MCF 10A (cell line): ENCODE results near the gene FARS2. TPM values are rescaled to one million over a fixed set of nuclear protein-coding genes. Genes with fewer than 3 reads are reported as not detected.

Source experiments
- BruUV-seq: library from RNA; stranded (reverse); fragments of 400-500 nt; replicated peaks from 2 replicates; lab custom pipeline; 2021; lab: Mats Ljungman, UMichigan
- CTCF ChIA-PET: fragments of 300-600 bp; sonication (Branson Sonifier 250); formaldehyde crosslinking; extraction: SDS; loops from one replicate; lab custom pipeline; 2021; ENCODE audit warnings: antibody characterized with exemption, inconsistent platforms; lab: Yijun Ruan, JAX
- POLR2A ChIA-PET: fragments of 300-600, 350-650 bp; sonication (Branson Sonifier 250); formaldehyde crosslinking; extraction: SDS; loops from one replicate; lab custom pipeline; 2020; ENCODE audit warnings: antibody characterized with exemption, inconsistent platforms; lab: Yijun Ruan, JAX
- DNase-seq: peaks from one replicate; pipeline ENCODE4 v3.0.0-alpha.2; 2018; ENCODE audit not compliant: unreplicated experiment
- H3K27ac Mint-ChIP-seq: one replicate; pipeline ENCODE4 v1.8.0; 2022; ENCODE audit warnings: mild to moderate bottlenecking, low read depth, mixed read lengths; ENCODE audit not compliant: unreplicated experiment
- H3K27me3 Mint-ChIP-seq: one replicate; pipeline ENCODE4 v1.8.0; 2022; ENCODE audit warnings: mixed read lengths; ENCODE audit not compliant: insufficient read depth, unreplicated experiment
- H3K36me3 Mint-ChIP-seq: one replicate; pipeline ENCODE4 v1.8.0; 2022; ENCODE audit warnings: mild to moderate bottlenecking, moderate library complexity, mixed read lengths; ENCODE audit not compliant: insufficient read depth, unreplicated experiment
- H3K4me1 Mint-ChIP-seq: one replicate; pipeline ENCODE4 v1.8.0; 2022; ENCODE audit warnings: mixed read lengths; ENCODE audit not compliant: insufficient read depth, unreplicated experiment
- H3K4me3 Mint-ChIP-seq: one replicate; pipeline ENCODE4 v1.8.0; 2022; ENCODE audit warnings: mild to moderate bottlenecking, moderate library complexity, mixed read lengths; ENCODE audit not compliant: unreplicated experiment
- H3K9me3 Mint-ChIP-seq: one replicate; pipeline ENCODE4 v1.8.0; 2022; ENCODE audit warnings: mixed read lengths; ENCODE audit not compliant: unreplicated experiment
- CTCF ChIP-seq: fragments of 200-600 bp; IDR thresholded peaks from one replicate; pipeline ENCODE4 v1.8.0; 2022; ENCODE audit warnings: antibody characterized with exemption, mild to moderate bottlenecking; ENCODE audit not compliant: unreplicated experiment
- intact Hi-C: fragments of 100-400 bp; cut with micrococcal nuclease; formaldehyde crosslinking; loops from 2 replicates; pipeline ENCODE4 v1.14.1; 2022
- total RNA-seq: library from RNA; stranded (reverse); gene quantifications from 2 replicates; pipeline ENCODE4 v1.2.3, GENCODE V29; 2022

The FARS2 gene
- total RNA-seq, 1 experiment from 2014 or later, result 18.2 TPM

DNA sequence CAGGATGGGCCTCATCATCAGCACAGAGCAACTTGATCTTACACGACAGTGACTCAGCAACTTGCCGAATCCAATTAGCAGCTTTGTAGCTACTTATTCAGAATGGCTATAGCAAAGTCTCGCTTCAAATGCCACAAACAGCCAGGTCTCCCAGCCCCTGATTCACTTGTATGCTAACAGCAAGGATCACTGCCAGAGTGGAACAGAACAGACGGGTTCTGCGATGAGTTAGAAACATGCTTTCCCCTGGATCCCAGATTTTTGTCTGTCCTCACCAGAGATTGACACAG is 491.0 kb downstream of the FARS2 start:
- Mint-ChIP-seq H3K4me1 (no peaks in the 10 kb centered on the region), H3K27ac (no peak overlapping the region), H3K4me3 (no peak overlapping the region), H3K36me3 (no peaks in the 10 kb centered on the region), H3K9me3 (peaks cover 13% of the 10 kb centered on the region), H3K27me3 (no peaks in the 10 kb centered on the region)
- POLR2A ChIA-PET, result no interaction called here
- intact Hi-C loops, result no loop called here
- DNase-seq, result peak; percentile 49
- no TSS peak for BruUV-seq
- no peak for TF ChIP-seq CTCF
- CTCF ChIA-PET, result interaction anchor here (0.7 to 1.1 kb wide), 3 partner anchors 9 to 242 kb away, joined by 3 to 5 read pairs (median 4); no protein-coding TSS in a partner anchor

DNA sequence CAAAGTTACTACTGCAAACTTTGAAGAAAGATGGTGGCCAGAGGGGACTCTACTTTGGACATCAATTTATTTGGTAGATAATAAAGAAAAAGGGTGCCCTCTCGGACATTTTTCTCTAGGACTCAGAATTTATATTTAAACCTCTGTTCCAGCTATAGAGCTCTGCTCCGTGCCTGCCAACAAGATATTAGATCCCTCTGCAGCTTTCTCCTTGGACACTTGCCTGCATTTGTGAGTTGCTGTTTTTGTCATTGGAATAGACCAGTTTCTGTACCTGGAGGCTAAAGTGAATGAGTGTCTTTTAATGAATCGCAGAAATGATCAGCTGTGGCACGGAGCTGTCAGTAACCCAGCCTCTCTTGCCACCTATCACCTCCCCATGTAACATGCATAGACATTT is 491.9 kb downstream of the FARS2 start:
- intact Hi-C loops, result no loop called here
- H3K9me3 Mint-ChIP-seq, result peaks cover 13% of the 10 kb centered on the region
- no TSS peak for BruUV-seq
- H3K4me1 Mint-ChIP-seq, result no peaks in the 10 kb centered on the region
- no peak overlapping the region for H3K4me3 Mint-ChIP-seq
- ChIA-PET CTCF (interaction anchor here (1.1 kb wide), 1 partner anchor 10 kb away, joined by 5 read pairs; no protein-coding TSS in a partner anchor), POLR2A (interaction anchor here (0.6 kb wide), 1 partner anchor 670 kb away, joined by 3 read pairs; no protein-coding TSS in a partner anchor)
- H3K27me3 Mint-ChIP-seq, result no peaks in the 10 kb centered on the region
- DNase-seq, result no peak
- no peaks in the 10 kb centered on the region for H3K36me3 Mint-ChIP-seq
- no peak for TF ChIP-seq CTCF
- H3K27ac Mint-ChIP-seq, result no peak overlapping the region

- POLR2A ChIA-PET, result interaction anchor here (0.7 to 1.1 kb wide), 3 partner anchors 146 to 179 kb away, joined by 3 read pairs; no protein-coding TSS in a partner anchor
- no peak for TF ChIP-seq CTCF
- BruUV-seq, result no TSS peak
- no peak overlapping the region for H3K4me3 Mint-ChIP-seq
- no peak for DNase-seq
- peaks cover 13% of the 10 kb centered on the region for H3K9me3 Mint-ChIP-seq
- no peaks in the 10 kb centered on the region for H3K27me3 Mint-ChIP-seq
- no peaks in the 10 kb centered on the region for H3K36me3 Mint-ChIP-seq
- no peaks in the 10 kb centered on the region for H3K4me1 Mint-ChIP-seq
- intact Hi-C loops, result no loop called here
- CTCF ChIA-PET, result no interaction called here
- H3K27ac Mint-ChIP-seq, result no peak overlapping the region
Measured at GRCh38 chr6:5754904-5755303, 493.6 kb downstream of the FARS2 start.

DNA sequence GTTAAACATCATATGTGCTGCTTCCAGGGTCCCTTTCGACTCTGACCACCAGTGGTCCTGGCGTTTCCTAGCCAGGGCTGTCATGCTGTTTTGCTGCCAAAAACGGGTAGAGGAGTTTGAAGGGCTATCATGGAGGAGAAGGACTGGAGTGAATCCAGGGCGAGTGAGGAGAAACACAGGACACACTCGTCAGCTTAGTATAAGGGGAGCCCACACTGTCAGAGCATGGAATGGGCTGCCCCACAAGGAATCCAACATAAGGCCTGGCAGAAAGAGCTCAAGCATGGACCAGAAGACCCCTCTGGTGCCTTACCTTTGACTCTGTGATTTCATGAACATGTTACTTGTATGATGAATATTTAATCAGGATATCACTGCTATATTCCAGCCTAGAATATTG is 498.3 kb downstream of the FARS2 start:
- peaks cover 12% of the 10 kb centered on the region for H3K9me3 Mint-ChIP-seq
- no peak overlapping the region for H3K4me3 Mint-ChIP-seq
- H3K4me1 Mint-ChIP-seq, result peaks cover 8% of the 10 kb centered on the region
- intact Hi-C loops, result no loop called here
- ChIA-PET CTCF (no interaction called here), POLR2A (no interaction called here)
- no peak overlapping the region for H3K27ac Mint-ChIP-seq
- BruUV-seq, result no TSS peak
- no peak for DNase-seq
- H3K27me3 Mint-ChIP-seq, result no peaks in the 10 kb centered on the region
- no peaks in the 10 kb centered on the region for H3K36me3 Mint-ChIP-seq
- no peak for TF ChIP-seq CTCF
